NCI-H2107 treated with DMSO at 0.1 percent for 48 hours (cell line): ENCODE data around the gene SEC23IP.
"Not testable (repeated sequence)": the region's sequence is repeated elsewhere in the genome, so short reads cannot be mapped to it uniquely, and the experiment has no call there.

Experiments
- DNase-seq: peaks from one replicate; lab custom pipeline; 2025; ENCODE audit not compliant: unreplicated experiment; lab: John Stamatoyannopoulos, UW

The SEC23IP gene

GRCh38 chr10:119883901-119884611 lies 8.5 kb upstream of the SEC23IP start:
- not testable (repeated sequence) for DNase-seq

GRCh38 chr10:119886070-119886469 lies 6.5 kb upstream of the SEC23IP start:
- DNase-seq: not testable (repeated sequence)

- DNase-seq: not testable (repeated sequence)
Measured at GRCh38 chr10:119888715-119889114, 3.8 kb upstream of the SEC23IP start.

- DNase-seq: not testable (repeated sequence)
Measured at GRCh38 chr10:119889201-119889600, 3.3 kb upstream of the SEC23IP start.

- not testable (repeated sequence) for DNase-seq
Measured at GRCh38 chr10:119890307-119890706, 2.2 kb upstream of the SEC23IP start.

GRCh38 chr10:119891849-119892187 lies 712 bp upstream of the SEC23IP start:
- DNase-seq: not testable (repeated sequence)

GRCh38 chr10:119893074-119893473 lies 544 bp downstream of the SEC23IP start:
- no peak for DNase-seq

- DNase-seq: no peak
Measured at GRCh38 chr10:119893845-119894427, 1.4 kb downstream of the SEC23IP start.

GRCh38 chr10:119896061-119896655 lies 3.6 kb downstream of the SEC23IP start:
- DNase-seq: no peak

- DNase-seq: no peak
Measured at GRCh38 chr10:119896937-119897770, 4.6 kb downstream of the SEC23IP start.

- no peak for DNase-seq
Measured at GRCh38 chr10:119898577-119898976, 6.0 kb downstream of the SEC23IP start.

- no peak for DNase-seq
Measured at GRCh38 chr10:119903946-119904666, 11.6 kb downstream of the SEC23IP start.

GRCh38 chr10:119907695-119908094 lies 15.2 kb downstream of the SEC23IP start:
- not testable (repeated sequence) for DNase-seq

GRCh38 chr10:119908166-119908565 lies 15.6 kb downstream of the SEC23IP start:
- DNase-seq: no peak

GRCh38 chr10:119910689-119911088 lies 18.2 kb downstream of the SEC23IP start:
- DNase-seq: no peak

- no peak for DNase-seq
Measured at GRCh38 chr10:119917777-119918176, 25.2 kb downstream of the SEC23IP start.

- no peak for DNase-seq
Measured at GRCh38 chr10:119919271-119919670, 26.7 kb downstream of the SEC23IP start.

- DNase-seq: no peak
Measured at GRCh38 chr10:119919826-119920225, 27.3 kb downstream of the SEC23IP start.

GRCh38 chr10:119928411-119928810 lies 35.9 kb downstream of the SEC23IP start:
- no peak for DNase-seq

GRCh38 chr10:119931871-119932270 lies 39.3 kb downstream of the SEC23IP start:
- DNase-seq: no peak

- DNase-seq: no peak
Measured at GRCh38 chr10:119932631-119933030, 40.1 kb downstream of the SEC23IP start.
